ENCODE data around the gene MYL11.
A peak's percentile ranks its signal among the peaks of the same experiment; 100 is the strongest.

Gene MYL11

GRCh38 chr16:30354423-30355143 lies 20.0 kb upstream of the MYL11 start:
- no peak for DNase-seq (ENCODE audit: low read depth in 1 of 2, low spot score in 1 of 2)

- DNase-seq (ENCODE audit: low read depth in 1 of 2, low spot score in 1 of 2): peak; percentile 65 to 86
Measured at GRCh38 chr16:30355144-30355953, 19.3 kb upstream of the MYL11 start, which contains the start of gene CD2BP2. TSS of gene CD2BP2 (minus strand) at chr16:30355308. CDS start at chr16:30354681, 627 bp downstream.

- no peak for DNase-seq (ENCODE audit: low read depth in 1 of 2, low spot score in 1 of 2)
Measured at GRCh38 chr16:30355954-30356308, 18.7 kb upstream of the MYL11 start.

DNA sequence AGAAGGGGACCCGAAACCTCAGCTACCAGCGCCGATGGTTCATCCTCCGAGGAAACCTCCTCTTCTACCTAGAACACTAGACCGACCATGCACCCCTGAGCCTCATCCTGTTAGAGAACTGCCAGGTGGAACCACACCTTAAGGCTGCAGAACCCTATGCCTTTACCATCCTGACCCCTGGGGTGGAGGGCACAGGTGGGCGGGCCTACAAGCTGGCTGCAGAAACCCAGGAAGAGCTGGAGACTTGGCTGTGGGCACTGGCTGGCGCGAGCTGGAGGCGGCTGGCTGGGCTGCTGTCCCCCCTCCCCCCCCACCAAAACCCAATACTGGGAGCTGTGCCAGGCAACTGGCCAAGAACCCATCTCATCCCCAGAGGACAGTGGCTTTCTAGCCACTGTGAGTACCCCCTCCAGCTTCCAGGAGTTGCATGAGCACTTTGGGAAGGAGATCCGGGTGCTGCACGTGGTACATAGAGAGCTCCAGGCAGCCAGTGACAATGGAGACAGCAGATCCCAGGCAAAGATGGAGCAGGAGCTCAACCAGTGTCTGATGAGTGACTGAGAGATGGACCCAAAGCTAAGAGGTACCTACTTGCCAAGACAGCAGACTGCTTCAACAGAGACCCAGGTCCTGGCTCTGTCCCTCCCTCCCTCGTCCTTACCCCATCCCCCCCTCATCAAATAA lies 18.1 kb upstream of the MYL11 start:
- DNase-seq (ENCODE audit: low read depth in 1 of 2, low spot score in 1 of 2): no peak

DNA sequence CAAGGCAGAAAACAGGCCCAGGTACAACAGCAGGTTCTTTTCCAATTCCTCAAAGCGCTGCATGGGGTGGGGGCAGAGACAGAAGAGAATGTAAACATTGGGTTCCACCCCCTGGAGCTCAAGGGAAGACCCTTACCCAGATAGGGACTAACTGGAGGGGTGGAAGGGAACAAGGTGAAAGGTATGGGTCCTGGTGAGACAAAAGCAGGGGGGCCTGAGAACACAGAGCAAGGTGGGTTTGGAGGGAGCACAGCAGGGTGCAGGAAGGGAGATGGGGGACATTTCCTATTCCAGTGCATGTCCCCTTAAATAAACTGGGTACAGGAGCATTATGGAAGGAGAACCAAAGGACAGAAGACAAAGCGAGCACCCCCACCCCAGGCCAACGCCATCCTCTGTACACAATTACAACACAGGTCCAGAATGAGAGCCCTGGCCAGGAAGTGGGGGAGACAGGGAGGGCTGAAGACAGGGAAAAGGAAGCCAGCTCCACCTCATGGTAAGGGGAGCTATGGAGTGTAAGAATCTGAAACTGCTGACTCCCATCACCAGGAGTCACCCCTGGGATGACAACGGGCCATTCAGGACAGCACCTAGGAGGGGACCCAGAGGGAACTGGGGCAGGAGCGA lies 17.4 kb upstream of the MYL11 start:
- no peak for DNase-seq (ENCODE audit: low read depth in 1 of 2, low spot score in 1 of 2)

- no peak for DNase-seq (ENCODE audit: low read depth in 1 of 2, low spot score in 1 of 2)
Measured at GRCh38 chr16:30357715-30358576, 16.7 kb upstream of the MYL11 start.

- DNase-seq (ENCODE audit: low read depth in 1 of 2, low spot score in 1 of 2): no peak
Measured at GRCh38 chr16:30358577-30358936, 16.0 kb upstream of the MYL11 start.

DNA sequence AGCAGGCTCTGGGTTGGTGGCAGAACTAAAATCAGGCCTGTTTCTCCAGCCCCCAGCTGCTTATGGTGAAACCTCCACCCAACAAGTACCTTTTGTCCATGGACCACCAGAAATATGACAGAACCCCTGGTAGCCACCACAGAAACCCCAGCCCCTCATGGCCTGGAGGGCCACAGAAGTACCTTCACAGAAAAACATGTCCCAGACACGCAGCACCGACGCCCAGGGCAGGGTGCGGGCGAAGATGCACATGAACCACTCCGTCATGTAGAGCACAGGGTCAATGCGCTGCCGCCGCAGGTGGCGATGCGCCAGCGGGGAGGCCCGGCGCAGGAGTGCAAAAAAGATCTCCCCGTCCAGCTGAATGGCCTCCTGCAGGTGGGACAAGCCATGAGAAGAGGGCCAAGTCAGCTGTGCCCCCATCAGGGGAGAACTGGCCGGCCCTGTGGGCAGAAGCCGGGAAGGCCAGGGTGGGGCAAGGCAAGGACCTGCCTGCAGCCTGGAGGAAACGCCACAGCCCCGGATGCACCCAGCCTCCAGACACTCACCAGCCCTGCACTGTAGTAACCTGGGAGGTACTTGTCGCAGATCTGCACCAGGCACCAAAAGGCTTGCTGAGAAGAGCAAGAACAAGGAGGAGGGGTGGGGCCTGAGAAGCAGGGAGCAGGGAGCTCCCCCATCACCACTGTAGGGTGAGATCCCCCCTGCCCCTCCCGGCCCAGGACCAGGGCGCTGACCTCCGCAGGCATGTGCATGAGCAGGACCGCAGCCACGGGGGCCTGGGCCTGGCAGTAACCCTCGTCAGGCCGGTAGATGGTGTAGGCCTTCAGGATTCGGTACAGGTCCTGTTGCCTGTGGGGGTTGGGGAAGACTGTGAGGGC lies 15.4 kb upstream of the MYL11 start:
- DNase-seq (ENCODE audit: low read depth in 1 of 2, low spot score in 1 of 2): no peak

- no peak for DNase-seq (ENCODE audit: low read depth in 1 of 2, low spot score in 1 of 2)
Measured at GRCh38 chr16:30359871-30360170, 14.8 kb upstream of the MYL11 start.

DNA sequence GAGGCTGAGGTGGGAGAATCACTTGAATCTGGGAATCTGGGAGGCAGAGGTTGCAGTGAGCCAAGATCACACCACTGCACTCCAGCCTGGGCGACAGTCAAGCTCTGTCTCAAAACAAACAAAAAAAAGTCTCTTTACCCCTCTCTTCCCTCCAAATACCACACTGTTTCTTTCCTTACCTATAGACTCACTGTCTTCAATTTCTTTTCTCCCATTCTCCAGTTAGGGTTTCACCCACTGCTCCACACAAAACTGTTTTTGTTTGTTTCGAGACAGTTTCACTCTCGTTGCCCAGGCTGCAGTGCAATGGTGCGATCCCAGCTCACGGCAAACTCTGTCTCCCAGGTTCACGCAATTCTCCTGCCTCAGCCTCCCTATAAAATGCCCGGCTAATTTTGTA lies 13.4 kb upstream of the MYL11 start:
- DNase-seq (ENCODE audit: low read depth in 1 of 2, low spot score in 1 of 2): no peak

GRCh38 chr16:30365200-30365599 lies 9.4 kb upstream of the MYL11 start:
- no peak for DNase-seq (ENCODE audit: low read depth in 1 of 2, low spot score in 1 of 2)

GRCh38 chr16:30366511-30366910 lies 8.1 kb upstream of the MYL11 start:
- no peak for DNase-seq (ENCODE audit: low read depth in 1 of 2, low spot score in 1 of 2)

DNA sequence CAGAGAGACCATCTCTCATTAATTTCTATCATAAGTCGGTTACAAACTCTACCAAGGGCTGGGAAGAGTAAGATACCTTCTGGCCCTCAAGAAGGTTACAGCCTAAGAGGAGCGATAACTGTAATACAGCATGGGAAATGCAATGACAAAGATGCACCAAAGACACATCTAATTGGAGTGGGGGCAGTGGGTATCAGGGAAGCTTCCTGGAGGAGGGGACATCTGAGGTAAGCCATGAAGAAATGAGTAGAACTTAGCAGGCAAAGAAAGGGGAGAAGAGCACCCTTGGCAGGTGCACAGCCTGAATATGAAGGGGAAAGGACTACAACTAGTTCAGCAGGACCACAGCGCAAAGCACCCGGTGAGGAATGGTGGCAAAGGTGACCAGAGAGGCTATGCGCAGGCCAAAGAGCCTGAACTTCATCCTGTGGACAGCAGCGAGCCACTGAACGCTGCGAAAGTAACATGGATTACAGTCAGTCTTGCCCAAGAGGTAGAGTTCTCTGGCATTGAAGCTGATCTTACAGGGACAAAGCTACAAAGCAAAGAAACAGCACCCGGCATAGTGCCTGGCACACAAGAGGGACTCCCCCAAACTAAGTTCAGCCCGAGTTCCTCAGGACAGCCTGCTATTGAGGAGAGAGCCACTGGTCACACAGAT lies 7.1 kb upstream of the MYL11 start:
- DNase-seq (ENCODE audit: low read depth in 1 of 2, low spot score in 1 of 2): no peak

- no peak for DNase-seq (ENCODE audit: low read depth in 1 of 2, low spot score in 1 of 2)
Measured at GRCh38 chr16:30368122-30368791, 6.3 kb upstream of the MYL11 start.

GRCh38 chr16:30368792-30369090 lies 5.9 kb upstream of the MYL11 start:
- DNase-seq (ENCODE audit: low read depth in 1 of 2, low spot score in 1 of 2): no peak

DNA sequence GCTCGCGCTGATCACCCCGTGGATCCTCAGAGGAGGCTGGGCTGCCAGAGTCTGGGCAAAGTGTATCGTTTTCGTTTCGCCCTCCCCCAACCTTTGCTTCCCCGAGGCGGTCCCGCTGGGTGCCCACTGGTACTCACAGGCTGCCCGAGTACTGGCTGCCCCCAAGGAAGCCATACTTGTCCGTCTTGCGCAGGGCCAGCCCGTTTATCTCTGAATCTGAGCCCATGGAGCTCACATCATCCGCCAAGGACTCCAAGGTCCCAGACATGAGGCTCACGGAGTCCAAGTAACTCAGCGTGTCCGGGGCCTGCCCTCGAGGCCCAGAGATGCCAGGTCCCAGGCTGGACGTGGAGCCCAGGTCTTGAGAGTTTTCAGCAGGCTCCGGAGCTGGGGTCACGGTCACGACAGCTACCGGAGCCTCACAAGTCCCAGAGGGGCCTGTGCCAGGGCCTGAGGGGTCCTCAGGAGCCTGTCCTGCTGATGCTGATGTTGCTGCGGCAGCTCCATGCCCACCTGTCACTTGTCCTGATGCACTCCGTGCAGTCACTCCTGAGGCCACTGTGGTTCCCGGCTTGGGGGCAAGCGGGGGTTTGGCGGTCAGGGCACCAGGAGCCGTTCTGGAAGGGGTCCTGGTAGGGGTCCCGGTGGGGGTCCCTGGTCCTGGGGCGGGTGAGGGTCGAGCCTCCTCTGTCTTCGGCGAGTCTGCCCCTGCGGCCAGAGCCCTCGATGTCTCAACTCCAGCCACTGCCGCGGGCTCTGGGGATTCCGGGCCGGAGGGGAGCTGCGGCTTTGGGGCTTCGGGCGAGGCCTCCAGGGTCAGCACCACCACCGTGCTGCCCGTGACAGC lies 5.3 kb upstream of the MYL11 start:
- DNase-seq (ENCODE audit: low read depth in 1 of 2, low spot score in 1 of 2): no peak

- DNase-seq (ENCODE audit: low read depth in 1 of 2, low spot score in 1 of 2): no peak
Measured at GRCh38 chr16:30369938-30370455, 4.6 kb upstream of the MYL11 start.
